GM13977 (cell line): ENCODE measurements around the gene CHD6.

Experiments
- DNase-seq: peaks from one replicate; pipeline ENCODE4 v3.0.0; 2012; ENCODE audit warnings: low spot score
- CTCF ChIP-seq: IDR thresholded peaks from 2 replicates; pipeline ENCODE4 v1.5.1; 2012; ENCODE audit warnings: mild to moderate bottlenecking, control low read depth; ENCODE audit not compliant: insufficient read depth; ENCODE audit errors: extremely low read depth, missing control alignments
- in situ Hi-C: fragments of 300-500 bp; cut with MboI; formaldehyde crosslinking; loops from one replicate; pipeline ENCODE4 v1.12.0; 2022; ENCODE audit warnings: low sequenced_read_pairs, low pct_unique_long_range_greater_than_20kb, mixed read lengths, inconsistent platforms; ENCODE audit not compliant: unreplicated experiment

The CHD6 gene

GRCh38 chr20:41523857-41524256 lies 94.3 kb downstream of the CHD6 start:
- in situ Hi-C loops: no loop called here
- DNase-seq: no peak
- no peak for TF ChIP-seq CTCF

DNA sequence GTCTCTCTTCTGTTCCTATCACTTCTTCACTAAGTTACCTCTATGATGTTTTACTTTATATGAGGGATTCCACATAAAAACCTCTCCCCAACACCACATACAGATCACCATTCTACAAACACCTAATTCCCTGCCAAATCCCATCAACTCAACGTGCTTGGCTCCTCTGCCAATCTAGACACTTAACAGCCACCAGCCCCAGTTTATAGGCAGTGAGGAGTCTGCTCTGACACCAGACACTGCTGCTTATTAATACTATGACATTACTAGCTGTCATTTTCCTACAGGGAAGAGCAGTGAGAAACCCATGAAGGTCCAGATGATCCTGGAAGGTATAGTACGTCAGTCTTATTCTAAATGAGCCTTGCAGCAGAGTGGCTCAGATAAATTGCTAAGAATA lies 104.3 kb downstream of the CHD6 start:
- in situ Hi-C loops: no loop called here
- no peak for DNase-seq
- no peak for TF ChIP-seq CTCF

DNA sequence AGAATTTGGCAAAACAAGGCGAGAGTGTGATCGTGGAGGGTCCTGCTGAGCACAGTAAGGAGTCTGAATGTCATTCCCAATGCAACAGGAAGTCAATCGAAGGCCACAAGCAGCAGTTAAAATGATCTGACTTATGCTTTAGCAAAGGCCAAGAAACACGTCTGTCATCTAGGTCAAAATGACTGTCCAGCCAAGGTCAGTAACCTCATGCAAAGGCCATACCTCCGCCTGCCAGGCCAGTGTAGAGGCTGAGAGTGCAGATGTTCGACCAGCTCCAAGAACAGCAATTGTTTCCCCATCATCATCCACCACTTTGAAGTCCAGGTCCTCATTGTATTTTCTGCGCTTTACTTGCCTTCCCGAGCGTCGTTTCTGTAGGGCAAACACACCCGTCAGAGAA lies 105.6 kb downstream of the CHD6 start:
- DNase-seq: no peak
- in situ Hi-C loops: no loop called here
- no peak for TF ChIP-seq CTCF

GRCh38 chr20:41510847-41511450 lies 107.2 kb downstream of the CHD6 start:
- no peak for TF ChIP-seq CTCF
- no peak for DNase-seq
- in situ Hi-C loops: no loop called here

GRCh38 chr20:41510224-41510623 lies 108.0 kb downstream of the CHD6 start:
- no peak for TF ChIP-seq CTCF
- DNase-seq: no peak
- in situ Hi-C loops: no loop called here

GRCh38 chr20:41509316-41510200 lies 108.6 kb downstream of the CHD6 start:
- TF ChIP-seq CTCF: no peak
- no peak for DNase-seq
- in situ Hi-C loops: no loop called here
